Endothelial cell of umbilical vein (primary cell): ENCODE data around the gene REPIN1. TPM values are rescaled to one million over a fixed set of nuclear protein-coding genes. Genes with fewer than 3 reads are reported as not detected.
"Not testable (repeated sequence)": the region's sequence is repeated elsewhere in the genome, so short reads cannot be mapped to it uniquely, and the experiment has no call there.

ENCODE experiments used
- BruUV-seq: library from RNA; stranded (reverse); fragments of 400-500 nt; replicated peaks from 2 replicates; lab custom pipeline; 2021; lab: Mats Ljungman, UMichigan
- CTCF ChIA-PET: fragments of 300-600, 350-600 bp; sonication (Branson Sonifier 250); formaldehyde crosslinking; loops from one replicate; lab custom pipeline; 2021; ENCODE audit warnings: antibody characterized with exemption, inconsistent platforms; lab: Charles Lee
- POLR2A ChIA-PET: fragments of 300-600, 350-600 bp; sonication (Branson Sonifier 250); formaldehyde crosslinking; loops from one replicate; lab custom pipeline; 2021; ENCODE audit warnings: antibody characterized with exemption, inconsistent platforms; lab: Charles Lee
- DNase-seq: peaks from one replicate; pipeline ENCODE4 v3.0.0-alpha.2; 2011; ENCODE audit warnings: low read depth, low spot score
- FAIRE-seq: peaks from 2 replicates; lab custom pipeline; 2011; peaks lifted over from hg19 to GRCh38; lab: Jason Lieb, UNC
- H2AFZ ChIP-seq: 2 replicates; pipeline ENCODE4 v1.6.0; 2012; ENCODE audit warnings: low read depth, low read length, control low read depth, inconsistent platforms
- H3K27ac ChIP-seq: 2 replicates; pipeline ENCODE4 v1.5.1; 2011; ENCODE audit warnings: low read depth, mild to moderate bottlenecking, control low read depth, low read length, moderate library complexity; ENCODE audit not compliant: insufficient read depth
- H3K27me3 ChIP-seq, 2 experiments: 2 replicates each; pipeline versions ENCODE4 v1.6.0 to v1.6.1; 2011; ENCODE audit warnings: low read length in 2 of 2, mixed read lengths in 1 of 2; ENCODE audit not compliant: control insufficient read depth in 2 of 2, insufficient read depth in 2 of 2
- H3K36me3 ChIP-seq, 2 experiments: 2 replicates in 1 of 2; 3 replicates in 1 of 2; pipeline ENCODE4 v1.5.1; 2011; ENCODE audit warnings: low read length in 2 of 2, mild to moderate bottlenecking in 1 of 2, moderate library complexity in 1 of 2; ENCODE audit not compliant: control insufficient read depth in 2 of 2, insufficient read depth in 2 of 2; ENCODE audit errors: extremely low read depth in 1 of 2
- H3K4me1 ChIP-seq: 3 replicates; pipeline ENCODE4 v1.5.1; 2011; ENCODE audit warnings: mild to moderate bottlenecking, low read length; ENCODE audit not compliant: control insufficient read depth, insufficient read depth; ENCODE audit errors: extremely low read depth
- H3K4me2 ChIP-seq: 2 replicates; pipeline ENCODE4 v1.6.1; 2011; ENCODE audit warnings: low read length, control low read depth, mixed read lengths; ENCODE audit not compliant: insufficient read depth
- H3K4me3 ChIP-seq, 3 experiments: fragments of 200-600 bp in 1 of 3; sonication (generic), shearing (Covaris generic) in 1 of 3; replicated peaks in 1 of 3; 2 replicates each; pipeline ENCODE4 v1.5.1; 2011 to 2016; ENCODE audit warnings: control low read depth in 3 of 3, low read length in 3 of 3, mild to moderate bottlenecking in 2 of 3, inconsistent platforms in 1 of 3, low read depth in 1 of 3, moderate library complexity in 1 of 3; ENCODE audit not compliant: insufficient read depth in 1 of 3
- H3K79me2 ChIP-seq: 2 replicates; pipeline ENCODE4 v1.6.0; 2012; ENCODE audit warnings: low read length, inconsistent platforms; ENCODE audit not compliant: control insufficient read depth, insufficient read depth
- H3K9ac ChIP-seq: replicated peaks from 2 replicates; pipeline ENCODE3; 2011; ENCODE audit warnings: low read length, control low read depth; ENCODE audit not compliant: insufficient read depth; ENCODE audit errors: extremely low read depth
- H3K9me1 ChIP-seq: replicated peaks from 3 replicates; pipeline ENCODE4 v1.6.0; 2011; ENCODE audit warnings: mild to moderate bottlenecking, low read length; ENCODE audit not compliant: control insufficient read depth, insufficient read depth; ENCODE audit errors: extremely low read depth
- H3K9me3 ChIP-seq: replicated peaks from 2 replicates; pipeline ENCODE4 v1.5.1; 2012; ENCODE audit warnings: low read length, inconsistent platforms; ENCODE audit not compliant: control insufficient read depth, insufficient read depth
- H4K20me1 ChIP-seq: replicated peaks from 2 replicates; pipeline ENCODE3; 2011; ENCODE audit warnings: mild to moderate bottlenecking, low read length; ENCODE audit not compliant: control insufficient read depth, insufficient read depth; ENCODE audit errors: extremely low read depth
- EZH2 ChIP-seq: IDR thresholded peaks from 2 replicates; pipeline ENCODE4 v1.6.1; 2012; ENCODE audit warnings: borderline replicate concordance, low read depth, mild to moderate bottlenecking, moderate library complexity, low read length, inconsistent platforms; ENCODE audit not compliant: severe bottlenecking
- FOS ChIP-seq: IDR thresholded peaks from 2 replicates; pipeline ENCODE4 v1.6.1; 2011; ENCODE audit warnings: mild to moderate bottlenecking, low read length, moderate library complexity, borderline replicate concordance; ENCODE audit not compliant: insufficient read depth
- GATA2 ChIP-seq: IDR thresholded peaks from 2 replicates; pipeline ENCODE4 v1.7.0; 2011; ENCODE audit warnings: low read depth, mild to moderate bottlenecking, moderate library complexity, mixed read lengths, low read length; ENCODE audit not compliant: insufficient read length, insufficient read depth
- JUN ChIP-seq: IDR thresholded peaks from 2 replicates; pipeline ENCODE4 v1.6.1; 2011; ENCODE audit warnings: borderline replicate concordance, low read depth; ENCODE audit not compliant: insufficient read length, insufficient read depth
- MYC ChIP-seq: IDR thresholded peaks from one replicate; pipeline ENCODE4 v1.6.1; 2011; ENCODE audit warnings: mild to moderate bottlenecking, low read depth, low read length
- POLR2A ChIP-seq: IDR thresholded peaks from 2 replicates; pipeline ENCODE4 v1.6.1; 2012; ENCODE audit warnings: low read depth, mild to moderate bottlenecking, control low read depth, low read length
- POLR2AphosphoS5 ChIP-seq: IDR thresholded peaks from 2 replicates; pipeline ENCODE4 v1.6.1; 2012; ENCODE audit warnings: low read depth, mild to moderate bottlenecking, control low read depth, low read length, moderate library complexity; ENCODE audit not compliant: insufficient read depth
- dilution Hi-C: fragments of 300-500 bp; cut with MboI; formaldehyde crosslinking; loops from one replicate; pipeline ENCODE4 v1.15.0; 2019; ENCODE audit warnings: low sequenced_read_pairs; ENCODE audit not compliant: extremely low pct_ligation_motif_present
- intact Hi-C: fragments of 100-400 bp; cut with micrococcal nuclease; formaldehyde crosslinking; loops from one replicate; pipeline ENCODE4 v1.10.0; 2022
- polyA plus RNA-seq, 4 experiments: library from polyadenylated mRNA; depleted of rRNA in 3 of 4; stranded (reverse) in 3 of 4; unstranded in 1 of 4; fragments of >200 nt; gene quantifications; 2 replicates each; pipeline versions ENCODE4 v1.2.1 to v1.2.3, GENCODE V29; 2011 to 2012; ENCODE audit warnings: missing spikeins in 1 of 4
- total RNA-seq: library from RNA; stranded (reverse); gene quantifications from 2 replicates; pipeline ENCODE4 v1.2.3, GENCODE V29; 2021
- TF ChIP-seq, protein P1 (sequence below), 2 donors: IDR thresholded peaks; 1 replicate in 1 of 2; 2 replicates in 1 of 2; pipeline ENCODE4 v1.5.1; 2011; ENCODE audit warnings: low read length in 2 of 2, mild to moderate bottlenecking in 2 of 2, moderate library complexity in 2 of 2, control low read depth in 1 of 2, inconsistent platforms in 1 of 2, low read depth in 1 of 2; ENCODE audit not compliant: insufficient read depth in 1 of 2; ENCODE audit errors: extremely low read depth in 1 of 2
- TF ChIP-seq, protein P2 (sequence below): IDR thresholded peaks from 2 replicates; pipeline ENCODE4 v1.6.1; 2011; ENCODE audit not compliant: insufficient read depth, insufficient read length

The REPIN1 gene
- total and polyA plus RNA-seq, 2 donors (not counting 3 experiments of a cell fraction or from before 2014, with no cell fraction given) = 108 to 140 TPM

DNA sequence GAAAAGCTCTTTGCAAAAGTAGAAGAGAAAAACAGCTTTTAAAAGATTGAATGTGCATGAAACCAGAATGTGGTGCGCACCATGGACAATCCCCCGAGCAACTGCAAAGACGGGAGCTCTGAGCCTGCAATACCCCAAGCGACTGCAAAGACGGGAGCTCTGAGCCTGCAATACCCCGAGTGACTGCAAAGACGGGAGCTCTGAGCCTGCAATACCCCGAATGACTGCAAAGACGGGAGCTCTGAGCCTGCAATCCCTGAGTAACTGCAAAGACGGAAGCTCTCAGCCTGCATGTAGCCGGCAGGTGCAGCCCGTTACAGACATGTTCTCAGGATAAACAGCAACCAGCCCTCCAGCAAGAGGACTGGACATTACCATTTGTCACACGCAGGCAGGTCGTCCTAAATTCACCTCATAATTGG is 16.7 kb downstream of the REPIN1 start:
- Histone ChIP-seq H3K27ac (no peak overlapping the region), H3K36me3 (peaks cover 0 to 16% of the 10 kb centered on the region in 2 experiments), H3K4me2 (no peak overlapping the region), H3K79me2 (peaks cover 29% of the 10 kb centered on the region), H3K4me1 (peaks cover 2% of the 10 kb centered on the region), H2AFZ (no peak overlapping the region), H3K9me3 (no peaks in the 10 kb centered on the region), H3K9ac (no peak overlapping the region), H3K4me3 (no peak overlapping the region), H3K27me3 (no peaks in the 10 kb centered on the region), H4K20me1 (no peaks in the 10 kb centered on the region), H3K9me1 (no peaks in the 10 kb centered on the region)
- POLR2A ChIA-PET = no interaction called here
- no peak for FAIRE-seq
- intact Hi-C loops (no loop called here), dilution Hi-C loops (no loop called here)
- DNase-seq = no peak
- CTCF ChIA-PET = interaction anchor here (1.2 to 1.3 kb wide), 2 partner anchors 8 to 33 kb away, joined by 3 to 4 read pairs; no protein-coding TSS in a partner anchor
- no TSS peak for BruUV-seq
- no peak for TF ChIP-seq GATA2
- no peak for TF ChIP-seq MYC
- TF ChIP-seq JUN = no peak
- TF ChIP-seq POLR2A = no peak
- TF ChIP-seq EZH2 = no peak
- TF ChIP-seq, protein P1, sequence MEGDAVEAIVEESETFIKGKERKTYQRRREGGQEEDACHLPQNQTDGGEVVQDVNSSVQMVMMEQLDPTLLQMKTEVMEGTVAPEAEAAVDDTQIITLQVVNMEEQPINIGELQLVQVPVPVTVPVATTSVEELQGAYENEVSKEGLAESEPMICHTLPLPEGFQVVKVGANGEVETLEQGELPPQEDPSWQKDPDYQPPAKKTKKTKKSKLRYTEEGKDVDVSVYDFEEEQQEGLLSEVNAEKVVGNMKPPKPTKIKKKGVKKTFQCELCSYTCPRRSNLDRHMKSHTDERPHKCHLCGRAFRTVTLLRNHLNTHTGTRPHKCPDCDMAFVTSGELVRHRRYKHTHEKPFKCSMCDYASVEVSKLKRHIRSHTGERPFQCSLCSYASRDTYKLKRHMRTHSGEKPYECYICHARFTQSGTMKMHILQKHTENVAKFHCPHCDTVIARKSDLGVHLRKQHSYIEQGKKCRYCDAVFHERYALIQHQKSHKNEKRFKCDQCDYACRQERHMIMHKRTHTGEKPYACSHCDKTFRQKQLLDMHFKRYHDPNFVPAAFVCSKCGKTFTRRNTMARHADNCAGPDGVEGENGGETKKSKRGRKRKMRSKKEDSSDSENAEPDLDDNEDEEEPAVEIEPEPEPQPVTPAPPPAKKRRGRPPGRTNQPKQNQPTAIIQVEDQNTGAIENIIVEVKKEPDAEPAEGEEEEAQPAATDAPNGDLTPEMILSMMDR (IDR thresholded peaks at IDR 0.05; ENCODE audit: extremely low read depth in 1 of 2, insufficient read depth in 1 of 2, low read depth in 1 of 2, low read length in 2 of 2) = no peak
- no peak for TF ChIP-seq POLR2AphosphoS5
- no peak for TF ChIP-seq FOS
- TF ChIP-seq, protein P2, sequence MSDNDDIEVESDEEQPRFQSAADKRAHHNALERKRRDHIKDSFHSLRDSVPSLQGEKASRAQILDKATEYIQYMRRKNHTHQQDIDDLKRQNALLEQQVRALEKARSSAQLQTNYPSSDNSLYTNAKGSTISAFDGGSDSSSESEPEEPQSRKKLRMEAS = no peak

DNA sequence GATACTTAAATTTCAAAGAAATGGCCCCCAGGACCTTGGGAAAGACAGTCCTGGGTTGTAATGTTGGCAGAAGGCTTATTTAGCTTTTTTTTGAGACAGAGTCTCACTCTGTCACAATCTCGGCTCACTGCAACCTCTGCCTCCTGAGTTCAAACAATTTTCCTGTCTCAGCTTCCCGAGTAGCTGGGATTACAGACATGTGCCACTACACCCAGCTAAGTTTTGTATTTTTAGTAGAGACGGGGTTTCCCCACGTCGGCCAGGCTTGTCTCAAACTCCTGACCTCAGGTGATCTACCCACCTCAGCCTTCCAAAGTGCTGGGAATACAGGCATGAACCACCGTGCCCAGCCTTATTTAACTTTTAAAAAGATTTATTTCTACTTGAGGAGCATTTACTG is 17.3 kb downstream of the REPIN1 start:
- BruUV-seq, DNase-seq, H3K4me3 ChIP-seq, H3K27ac ChIP-seq, FAIRE-seq, H3K4me1 ChIP-seq, H4K20me1 ChIP-seq, H3K27me3 ChIP-seq, H3K9ac ChIP-seq, H2AFZ ChIP-seq, H3K9me1 ChIP-seq, dilution Hi-C loops, H3K4me2 ChIP-seq, intact Hi-C loops, H3K9me3 ChIP-seq, POLR2A ChIA-PET: not testable (repeated sequence)
- CTCF ChIA-PET = interaction anchor here (1.2 to 1.3 kb wide), 2 partner anchors 7 to 32 kb away, joined by 3 to 4 read pairs; no protein-coding TSS in a partner anchor
- Histone ChIP-seq H3K79me2 (peaks cover 23% of the 10 kb centered on the region), H3K36me3 (peaks cover 0 to 16% of the 10 kb centered on the region in 2 experiments)
